ENCODE data around the gene ZNF836. TPM values are rescaled to one million over a fixed set of nuclear protein-coding genes. Genes with fewer than 3 reads are reported as not detected.

ZNF836 gene
- total RNA-seq, 2 experiments from 2014 or later = 25.8 to 29.2 TPM

GRCh38 chr19:52197964-52198363 lies 26.5 kb upstream of the ZNF836 start:
- POLR2A ChIA-PET = no interaction called here
- no peak overlapping the region for H3K27ac Mint-ChIP-seq
- DNase-seq (no peak), ATAC-seq (ENCODE audit: low read depth) (no peak)
- no peaks in the 10 kb centered on the region for H3K27me3 Mint-ChIP-seq
- H3K36me3 Mint-ChIP-seq = peaks cover 55% of the 10 kb centered on the region
- no peaks in the 10 kb centered on the region for H3K9me3 Mint-ChIP-seq
- H3K4me1 Mint-ChIP-seq = peaks cover 9% of the 10 kb centered on the region
- H3K4me3 Mint-ChIP-seq = no peak overlapping the region

DNA sequence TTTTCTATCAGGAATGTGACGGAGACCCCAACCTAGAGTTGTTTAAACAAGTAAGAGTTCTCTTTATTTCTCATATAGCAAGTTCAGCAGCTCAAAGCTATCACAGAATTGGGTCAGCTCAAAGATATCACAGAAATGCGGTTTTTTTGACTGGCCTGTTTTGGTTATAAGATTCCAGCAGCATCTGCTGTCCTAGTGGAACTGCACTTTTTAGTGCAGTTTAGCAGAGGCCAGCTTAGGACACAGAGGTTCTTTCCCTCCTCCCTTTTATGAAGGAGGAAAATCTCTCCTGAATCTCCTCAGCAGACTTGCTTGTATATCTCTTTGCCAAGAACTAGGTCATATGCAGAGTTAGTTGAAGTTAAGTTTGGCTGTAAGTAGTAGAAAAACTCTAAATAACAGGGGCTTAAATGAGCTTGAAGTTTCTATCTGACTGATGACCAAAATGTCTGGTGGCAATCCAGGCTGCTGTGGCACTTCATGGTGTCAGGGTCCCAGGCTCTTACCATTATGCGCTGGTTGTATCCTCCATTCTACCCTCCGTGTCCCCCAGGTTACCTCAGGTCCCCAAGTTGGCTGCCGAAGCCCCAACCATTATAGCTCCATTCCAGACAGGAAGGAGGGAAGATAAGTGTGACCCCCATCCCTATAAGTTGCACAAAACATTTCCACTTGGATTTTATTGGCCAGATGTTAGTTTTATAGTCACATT lies 25.0 kb upstream of the ZNF836 start:
- no peak overlapping the region for H3K27ac Mint-ChIP-seq
- H3K4me1 Mint-ChIP-seq = peaks cover 19% of the 10 kb centered on the region
- peaks cover 56% of the 10 kb centered on the region for H3K36me3 Mint-ChIP-seq
- POLR2A ChIA-PET = no interaction called here
- H3K9me3 Mint-ChIP-seq = no peaks in the 10 kb centered on the region
- H3K4me3 Mint-ChIP-seq = no peak overlapping the region
- no peaks in the 10 kb centered on the region for H3K27me3 Mint-ChIP-seq
- ATAC-seq (ENCODE audit: low read depth) = no peak
- DNase-seq = no peak

DNA sequence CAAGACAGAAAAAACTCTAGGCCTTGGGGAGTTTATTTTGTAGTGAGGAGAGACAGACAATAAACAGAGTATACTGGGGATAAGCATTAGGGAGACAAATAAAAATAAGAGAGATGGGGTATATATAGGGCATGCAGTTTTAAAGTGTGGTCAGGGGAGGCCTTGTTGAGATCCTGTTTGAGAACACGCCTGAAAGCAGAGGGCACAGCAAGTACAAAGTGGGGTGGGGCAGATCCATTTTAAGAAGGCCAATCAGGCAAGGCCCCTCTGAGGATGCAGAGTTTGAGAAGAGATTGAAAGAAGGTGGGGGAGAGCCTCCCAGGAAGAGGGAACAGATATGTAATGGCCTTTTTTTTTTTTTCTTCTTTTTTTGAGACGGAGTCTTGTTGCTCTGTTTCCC lies 20.5 kb upstream of the ZNF836 start:
- Mint-ChIP-seq H3K27me3 (no peaks in the 10 kb centered on the region), H3K9me3 (no peaks in the 10 kb centered on the region), H3K4me3 (peak overlapping the region; percentile 99), H3K36me3 (peaks cover 46% of the 10 kb centered on the region), H3K27ac (peak overlapping the region; percentile 100), H3K4me1 (peaks cover 30% of the 10 kb centered on the region)
- POLR2A ChIA-PET = no interaction called here
- DNase-seq (no peak), ATAC-seq (ENCODE audit: low read depth) (no peak)

DNA sequence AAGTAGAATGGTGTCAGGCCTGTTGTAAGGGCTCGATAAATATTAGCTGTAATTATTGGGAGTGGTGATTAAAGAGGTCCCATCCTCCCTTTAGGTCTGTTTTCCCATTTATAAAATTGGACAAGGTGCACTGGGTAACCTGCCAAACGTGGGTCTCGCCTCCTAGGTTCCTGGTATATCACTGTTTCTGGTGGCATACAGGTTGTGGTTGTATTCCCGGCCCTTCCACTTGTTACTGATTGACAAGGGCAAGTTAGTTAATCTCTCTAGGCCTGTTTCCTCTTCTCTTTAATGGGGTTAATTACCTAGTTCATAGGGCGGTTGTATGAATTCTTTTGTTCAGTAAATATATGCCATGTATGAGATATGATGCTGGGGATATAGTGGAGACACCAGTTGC lies 20.0 kb upstream of the ZNF836 start:
- no peak for DNase-seq
- POLR2A ChIA-PET = no interaction called here
- H3K27me3 Mint-ChIP-seq = no peaks in the 10 kb centered on the region
- peak overlapping the region; percentile 99 for H3K4me3 Mint-ChIP-seq
- H3K9me3 Mint-ChIP-seq = no peaks in the 10 kb centered on the region
- peaks cover 30% of the 10 kb centered on the region for H3K4me1 Mint-ChIP-seq
- peaks cover 42% of the 10 kb centered on the region for H3K36me3 Mint-ChIP-seq
- ATAC-seq (ENCODE audit: low read depth) = no peak
- H3K27ac Mint-ChIP-seq = peak overlapping the region; percentile 100

GRCh38 chr19:52190487-52191293 lies 19.3 kb upstream of the ZNF836 start:
- no peaks in the 10 kb centered on the region for H3K9me3 Mint-ChIP-seq
- H3K4me3 Mint-ChIP-seq = peak overlapping the region; percentile 99
- POLR2A ChIA-PET = no interaction called here
- DNase-seq (no peak), ATAC-seq (ENCODE audit: low read depth) (no peak)
- no peaks in the 10 kb centered on the region for H3K27me3 Mint-ChIP-seq
- peaks cover 30% of the 10 kb centered on the region for H3K4me1 Mint-ChIP-seq
- H3K27ac Mint-ChIP-seq = peak overlapping the region; percentile 100
- H3K36me3 Mint-ChIP-seq = peaks cover 35% of the 10 kb centered on the region

DNA sequence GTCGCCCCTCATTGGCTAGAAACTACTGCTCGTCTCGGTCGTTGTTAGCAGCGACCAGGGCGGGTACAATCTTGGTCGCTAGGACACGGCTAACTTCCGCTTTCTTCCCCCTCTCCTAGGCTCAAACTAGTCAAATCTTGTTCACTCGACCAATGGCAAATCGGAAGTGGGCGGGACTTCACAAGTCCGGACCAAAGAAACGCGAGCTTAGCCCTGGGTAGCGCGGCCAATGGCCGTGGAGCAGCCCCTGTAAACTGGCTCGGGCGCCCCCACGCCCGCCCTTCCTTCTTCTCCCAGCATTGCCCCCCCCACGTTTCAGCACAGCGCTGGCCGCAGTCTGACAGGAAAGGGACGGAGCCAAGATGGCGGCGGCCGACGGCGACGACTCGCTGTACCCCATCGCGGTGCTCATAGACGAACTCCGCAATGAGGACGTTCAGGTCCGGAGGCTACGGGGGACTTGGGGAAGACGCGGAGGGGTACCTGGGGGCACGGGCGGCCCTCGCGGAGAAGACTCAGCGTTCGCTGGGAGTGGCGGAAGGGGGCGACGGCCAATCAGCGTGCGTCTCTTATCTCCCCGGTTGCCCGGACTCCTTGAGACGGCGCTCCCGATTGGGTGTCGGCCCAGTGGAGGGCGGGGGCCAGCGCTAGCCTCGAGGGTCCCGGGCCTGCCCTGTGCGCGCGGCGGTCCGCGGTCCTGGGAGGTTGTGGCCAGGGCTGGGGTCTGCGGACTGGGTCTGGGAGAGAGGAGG lies 18.5 kb upstream of the ZNF836 start, which contains the start of gene PPP2R1A:
Gene PPP2R1A, plus strand, starts transcription at position 318 of the 752 bp plus-strand sequence. Its CDS starts 45 bp downstream, at position 363.
- no peaks in the 10 kb centered on the region for H3K9me3 Mint-ChIP-seq
- ATAC-seq (ENCODE audit: low read depth) = peak; percentile 85
- peaks cover 27% of the 10 kb centered on the region for H3K36me3 Mint-ChIP-seq
- H3K27ac Mint-ChIP-seq = peak within 1 kb of the TSS; percentile 100
- H3K4me3 Mint-ChIP-seq = peak within 1 kb of the TSS; percentile 99
- POLR2A ChIA-PET = interaction anchor here (0.6 to 2.3 kb wide), 11 partner anchors 13 to 751 kb away, joined by 3 to 26 read pairs (median 4); partner anchors contain the start of genes ZNF615, ZNF616 and ZNF836
- DNase-seq = peak; percentile 97
- H3K27me3 Mint-ChIP-seq = no peaks in the 10 kb centered on the region
- peaks cover 30% of the 10 kb centered on the region for H3K4me1 Mint-ChIP-seq

DNA sequence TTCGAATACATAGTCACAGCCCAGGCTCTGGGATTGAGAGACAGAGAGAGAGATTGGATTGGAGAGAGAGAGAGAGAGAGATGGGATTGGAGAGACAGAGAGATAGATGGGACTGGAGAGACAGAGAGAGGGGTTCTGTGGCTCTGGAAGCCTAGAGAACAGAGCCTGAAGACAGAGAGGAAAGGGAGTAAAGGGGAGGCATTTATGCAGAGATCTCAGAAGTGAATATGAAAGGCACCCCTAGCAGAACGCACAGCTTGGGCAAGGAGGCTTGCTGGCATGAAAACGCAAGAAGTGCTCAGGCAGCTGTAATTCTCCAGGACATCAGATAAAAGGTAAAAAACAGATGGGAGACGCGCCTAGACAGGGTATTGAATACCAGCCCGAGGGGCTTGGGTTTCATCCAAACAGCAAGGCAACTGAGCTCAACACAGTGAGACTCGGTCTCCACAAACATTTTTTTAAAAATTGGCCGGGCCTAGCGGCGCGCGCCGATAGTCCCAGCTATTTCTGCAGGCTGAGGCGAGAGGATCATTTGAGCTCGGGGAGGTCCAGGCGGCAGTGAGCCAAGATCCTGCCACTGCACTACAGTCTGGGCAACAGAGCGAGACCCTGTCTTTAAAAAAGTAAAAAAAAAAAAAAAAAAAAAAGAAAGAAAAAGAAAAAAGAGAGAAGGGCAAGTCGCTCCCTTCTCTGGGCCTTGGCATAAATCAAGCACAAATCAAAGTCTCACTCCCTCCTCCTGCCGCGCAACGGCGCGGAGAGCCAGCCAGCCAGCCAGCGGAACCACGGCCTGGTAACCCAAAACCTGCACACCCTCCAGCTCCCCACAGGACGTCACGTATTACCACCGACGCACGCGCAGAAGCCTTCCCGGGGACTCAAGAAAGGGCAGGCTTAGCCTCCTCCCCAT lies 17.7 kb upstream of the ZNF836 start:
- H3K9me3 Mint-ChIP-seq = no peaks in the 10 kb centered on the region
- ATAC-seq (ENCODE audit: low read depth) = no peak
- peaks cover 26% of the 10 kb centered on the region for H3K4me1 Mint-ChIP-seq
- DNase-seq = peak; percentile 93
- peak overlapping the region; percentile 100 for H3K27ac Mint-ChIP-seq
- POLR2A ChIA-PET = interaction anchor here (0.6 to 2.3 kb wide), 16 partner anchors 10 to 752 kb away, joined by 3 to 26 read pairs (median 4); partner anchors contain the start of genes ZNF615, ZNF616 and ZNF836
- H3K27me3 Mint-ChIP-seq = no peaks in the 10 kb centered on the region
- peaks cover 19% of the 10 kb centered on the region for H3K36me3 Mint-ChIP-seq
- H3K4me3 Mint-ChIP-seq = peak overlapping the region; percentile 99

DNA sequence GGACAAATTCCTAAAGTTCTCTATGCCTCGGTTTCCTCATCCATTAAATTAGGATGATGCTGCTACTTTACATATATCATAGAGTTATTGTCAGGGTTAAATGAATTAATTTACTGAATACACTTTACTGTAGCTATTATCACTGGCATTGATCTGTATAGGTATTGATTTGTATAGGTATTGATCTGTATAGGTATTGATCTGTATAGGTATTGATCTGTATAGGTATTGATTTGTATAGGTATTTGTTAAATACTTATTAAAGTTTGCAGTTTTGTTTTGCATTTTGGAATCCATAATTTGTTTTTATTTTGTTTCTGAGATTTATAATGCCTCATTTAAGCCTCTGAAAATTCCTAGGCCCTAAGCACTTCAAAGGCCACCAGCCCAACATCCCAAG lies 16.0 kb upstream of the ZNF836 start:
- Mint-ChIP-seq H3K36me3 (peaks cover 11% of the 10 kb centered on the region), H3K9me3 (no peaks in the 10 kb centered on the region), H3K4me1 (peaks cover 20% of the 10 kb centered on the region), H3K27ac (no peak overlapping the region), H3K27me3 (no peaks in the 10 kb centered on the region), H3K4me3 (no peak overlapping the region)
- DNase-seq = no peak
- ATAC-seq (ENCODE audit: low read depth) = no peak
- POLR2A ChIA-PET = interaction anchor here (1.1 kb wide), 1 partner anchor 16 kb away, joined by 3 read pairs; the partner anchor contains the start of gene ZNF836

GRCh38 chr19:52176574-52176973 lies 5.2 kb upstream of the ZNF836 start:
- no peak for DNase-seq
- POLR2A ChIA-PET = no interaction called here

GRCh38 chr19:52172347-52172746 lies 926 bp upstream of the ZNF836 start:
- DNase-seq = no peak
- peak overlapping the region; percentile 92 for H3K4me3 Mint-ChIP-seq
- no peaks in the 10 kb centered on the region for H3K27me3 Mint-ChIP-seq
- peaks cover 11% of the 10 kb centered on the region for H3K9me3 Mint-ChIP-seq
- peak overlapping the region; percentile 28 for H3K27ac Mint-ChIP-seq
- POLR2A ChIA-PET = interaction anchor here (1.2 to 2.7 kb wide), 2 partner anchors 17 to 246 kb away, joined by 3 to 26 read pairs; partner anchors contain the start of gene PPP2R1A
- no peak for ATAC-seq (ENCODE audit: low read depth)
- peaks cover 38% of the 10 kb centered on the region for H3K36me3 Mint-ChIP-seq
- peaks cover 19% of the 10 kb centered on the region for H3K4me1 Mint-ChIP-seq

More at GRCh38 chr19:52176574-52176973, 5.2 kb upstream of the ZNF836 start:
- Mint-ChIP-seq H3K9me3 (peaks cover 6% of the 10 kb centered on the region), H3K4me1 (peaks cover 7% of the 10 kb centered on the region), H3K27me3 (no peaks in the 10 kb centered on the region), H3K4me3 (no peak overlapping the region), H3K27ac (no peak overlapping the region), H3K36me3 (peaks cover 3% of the 10 kb centered on the region)
- no peak for ATAC-seq (ENCODE audit: low read depth)

DNA sequence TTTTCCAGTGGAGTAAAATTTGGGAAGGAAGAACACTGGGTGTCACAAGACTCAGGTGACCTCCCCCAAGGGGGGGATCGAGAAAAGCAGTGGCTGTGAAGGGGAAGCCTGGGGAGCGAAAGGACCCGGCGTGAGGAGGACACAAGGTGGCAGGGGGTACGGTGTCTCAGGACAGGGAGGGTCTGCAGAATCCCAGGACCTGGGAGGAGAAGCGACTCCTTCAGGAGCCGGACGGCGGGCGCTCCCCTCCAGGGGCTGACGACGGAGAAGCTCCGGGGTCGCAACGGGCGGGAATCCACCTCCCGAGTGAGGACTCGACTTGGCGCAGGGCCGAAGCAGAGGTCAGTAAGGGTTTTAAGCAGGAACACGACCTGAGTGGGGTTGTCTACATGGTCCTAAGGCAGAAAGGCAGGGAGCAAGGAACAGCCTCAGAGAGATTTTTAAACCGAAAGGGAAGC lies 529 bp downstream of the ZNF836 start:
- Mint-ChIP-seq H3K27me3 (no peaks in the 10 kb centered on the region), H3K27ac (peak overlapping the region; percentile 94)
- POLR2A ChIA-PET = interaction anchor here (0.9 to 2.7 kb wide), 4 partner anchors 16 to 244 kb away, joined by 3 to 26 read pairs (median 4); partner anchors contain the start of genes PPP2R1A and ZNF432

GRCh38 chr19:52170304-52170703 lies 1.1 kb downstream of the ZNF836 start:
- no peak for DNase-seq
- POLR2A ChIA-PET = interaction anchor here (0.7 to 2.7 kb wide), 3 partner anchors 19 to 32 kb away, joined by 3 to 26 read pairs (median 5); partner anchors contain the start of gene PPP2R1A
- Mint-ChIP-seq H3K36me3 (peaks cover 46% of the 10 kb centered on the region), H3K4me3 (peak overlapping the region; percentile 92), H3K27ac (peak overlapping the region; percentile 94), H3K4me1 (peaks cover 19% of the 10 kb centered on the region), H3K9me3 (peaks cover 15% of the 10 kb centered on the region), H3K27me3 (no peaks in the 10 kb centered on the region)
- peak; percentile 29 for ATAC-seq (ENCODE audit: low read depth)

More for the DNA sequence above, 529 bp downstream of the ZNF836 start:
- Mint-ChIP-seq H3K9me3 (peaks cover 12% of the 10 kb centered on the region), H3K4me1 (peaks cover 19% of the 10 kb centered on the region), H3K36me3 (peaks cover 41% of the 10 kb centered on the region), H3K4me3 (peak overlapping the region; percentile 92)
- ATAC-seq (ENCODE audit: low read depth) = peak; percentile 5
- no peak for DNase-seq
